A673 (cell line): ENCODE measurements around the gene INCA1.

Experiments used
- EZH2 ChIP-seq: fragments of 200-600 bp; sonication (generic); IDR thresholded peaks from 2 replicates; pipeline ENCODE4 v1.6.1; 2017; ENCODE audit warnings: borderline replicate concordance, low read depth, mild to moderate bottlenecking, mixed read lengths, antibody characterized with exemption, low read length; ENCODE audit not compliant: poor library complexity, severe bottlenecking
- TF ChIP-seq, protein P1 (sequence below): fragments of 300-800, 200-600 bp; sonication (generic); conservative IDR thresholded peaks from 2 replicates; pipeline ENCODE4 v1.5.1; 2017; ENCODE audit warnings: low read depth, mild to moderate bottlenecking, antibody characterized with exemption, low read length, moderate library complexity, mixed read lengths

DNA sequence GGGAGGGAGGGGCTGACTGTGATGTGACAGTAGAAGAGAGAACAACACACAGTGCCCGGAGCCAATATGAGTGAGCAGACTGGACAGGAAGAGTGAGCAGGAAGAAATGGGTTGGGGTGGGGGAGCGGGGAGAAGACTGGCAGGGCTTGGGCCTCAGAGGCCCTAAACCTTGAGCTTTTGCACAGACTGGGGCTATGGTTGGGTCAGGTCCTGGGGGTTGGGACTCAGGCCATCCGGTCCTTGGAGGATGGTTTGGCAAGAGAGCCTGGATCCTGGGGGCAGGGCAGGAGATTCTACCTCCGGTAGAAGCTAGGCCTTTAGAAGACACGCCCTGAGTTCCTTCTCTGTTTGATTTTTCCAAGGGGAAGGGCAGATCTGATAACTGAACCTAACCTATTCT lies 10.9 kb downstream of the INCA1 start:
- TF ChIP-seq, protein P1, sequence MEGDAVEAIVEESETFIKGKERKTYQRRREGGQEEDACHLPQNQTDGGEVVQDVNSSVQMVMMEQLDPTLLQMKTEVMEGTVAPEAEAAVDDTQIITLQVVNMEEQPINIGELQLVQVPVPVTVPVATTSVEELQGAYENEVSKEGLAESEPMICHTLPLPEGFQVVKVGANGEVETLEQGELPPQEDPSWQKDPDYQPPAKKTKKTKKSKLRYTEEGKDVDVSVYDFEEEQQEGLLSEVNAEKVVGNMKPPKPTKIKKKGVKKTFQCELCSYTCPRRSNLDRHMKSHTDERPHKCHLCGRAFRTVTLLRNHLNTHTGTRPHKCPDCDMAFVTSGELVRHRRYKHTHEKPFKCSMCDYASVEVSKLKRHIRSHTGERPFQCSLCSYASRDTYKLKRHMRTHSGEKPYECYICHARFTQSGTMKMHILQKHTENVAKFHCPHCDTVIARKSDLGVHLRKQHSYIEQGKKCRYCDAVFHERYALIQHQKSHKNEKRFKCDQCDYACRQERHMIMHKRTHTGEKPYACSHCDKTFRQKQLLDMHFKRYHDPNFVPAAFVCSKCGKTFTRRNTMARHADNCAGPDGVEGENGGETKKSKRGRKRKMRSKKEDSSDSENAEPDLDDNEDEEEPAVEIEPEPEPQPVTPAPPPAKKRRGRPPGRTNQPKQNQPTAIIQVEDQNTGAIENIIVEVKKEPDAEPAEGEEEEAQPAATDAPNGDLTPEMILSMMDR, result no peak
- no peak for TF ChIP-seq EZH2
